ENCODE data around the gene CA10. TPM values are rescaled to one million over a fixed set of nuclear protein-coding genes. Genes with fewer than 3 reads are reported as not detected.

CA10 gene
- total RNA-seq, 1 donor from 2014 or later: 0.20 TPM

DNA sequence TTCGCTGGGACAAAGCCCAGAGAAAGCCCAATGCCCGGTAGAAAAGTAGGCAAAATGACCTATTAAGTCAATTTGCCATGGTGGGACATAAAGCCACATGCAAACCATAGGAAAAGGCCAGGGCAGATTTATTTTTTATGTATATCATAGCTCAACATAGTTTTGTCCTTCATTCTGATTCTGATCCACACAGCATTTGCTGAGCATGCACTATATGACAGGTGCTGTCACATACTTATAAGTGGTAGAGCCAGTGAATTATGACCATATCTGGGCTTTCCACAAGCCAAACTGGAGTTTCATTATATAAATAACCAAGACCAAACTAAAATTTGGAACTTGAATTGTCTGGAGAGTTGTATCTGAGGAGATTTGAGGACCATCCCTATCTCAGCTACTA is 74.3 kb downstream of the CA10 start:
- H3K9me3 Mint-ChIP-seq: peaks cover 6% of the 10 kb centered on the region
- H3K27me3 Mint-ChIP-seq (ENCODE audit: low read depth): peaks cover 26% of the 10 kb centered on the region
- no peaks in the 10 kb centered on the region for H3K4me1 Mint-ChIP-seq
- DNase-seq (ENCODE audit: low spot score in 2 of 2, unreplicated experiment in 2 of 2): no peak
- no peak overlapping the region for H3K4me3 Mint-ChIP-seq
- TF ChIP-seq, protein P1, sequence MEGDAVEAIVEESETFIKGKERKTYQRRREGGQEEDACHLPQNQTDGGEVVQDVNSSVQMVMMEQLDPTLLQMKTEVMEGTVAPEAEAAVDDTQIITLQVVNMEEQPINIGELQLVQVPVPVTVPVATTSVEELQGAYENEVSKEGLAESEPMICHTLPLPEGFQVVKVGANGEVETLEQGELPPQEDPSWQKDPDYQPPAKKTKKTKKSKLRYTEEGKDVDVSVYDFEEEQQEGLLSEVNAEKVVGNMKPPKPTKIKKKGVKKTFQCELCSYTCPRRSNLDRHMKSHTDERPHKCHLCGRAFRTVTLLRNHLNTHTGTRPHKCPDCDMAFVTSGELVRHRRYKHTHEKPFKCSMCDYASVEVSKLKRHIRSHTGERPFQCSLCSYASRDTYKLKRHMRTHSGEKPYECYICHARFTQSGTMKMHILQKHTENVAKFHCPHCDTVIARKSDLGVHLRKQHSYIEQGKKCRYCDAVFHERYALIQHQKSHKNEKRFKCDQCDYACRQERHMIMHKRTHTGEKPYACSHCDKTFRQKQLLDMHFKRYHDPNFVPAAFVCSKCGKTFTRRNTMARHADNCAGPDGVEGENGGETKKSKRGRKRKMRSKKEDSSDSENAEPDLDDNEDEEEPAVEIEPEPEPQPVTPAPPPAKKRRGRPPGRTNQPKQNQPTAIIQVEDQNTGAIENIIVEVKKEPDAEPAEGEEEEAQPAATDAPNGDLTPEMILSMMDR (IDR thresholded peaks at IDR 0.05; ENCODE audit: unreplicated experiment): no peak
- no peak overlapping the region for H3K27ac Mint-ChIP-seq
- no peaks in the 10 kb centered on the region for H3K36me3 Mint-ChIP-seq

DNA sequence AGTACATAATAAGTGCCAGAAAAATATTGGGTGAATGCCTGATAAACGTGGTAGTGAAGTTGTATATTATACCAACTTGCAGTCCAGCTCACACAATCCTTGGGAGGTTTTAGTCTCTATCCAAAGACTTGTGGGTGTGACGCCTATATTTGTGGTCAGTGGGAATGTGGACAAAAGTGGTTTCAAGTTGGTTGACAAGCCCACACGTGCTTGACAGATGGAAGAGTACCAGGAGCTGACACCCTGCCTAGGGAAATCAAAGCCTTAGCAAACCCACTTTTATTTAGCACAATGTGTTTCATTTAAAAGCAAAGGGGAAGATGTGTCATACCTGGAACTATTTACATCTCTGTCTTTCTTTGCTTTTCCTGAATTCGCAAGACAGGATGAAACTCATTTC is 79.0 kb downstream of the CA10 start:
- no peak for DNase-seq (ENCODE audit: low spot score in 2 of 2, unreplicated experiment in 2 of 2)
- Mint-ChIP-seq H3K4me3 (no peak overlapping the region), H3K36me3 (no peaks in the 10 kb centered on the region), H3K27me3 (ENCODE audit: low read depth) (peaks cover 31% of the 10 kb centered on the region), H3K9me3 (peaks cover 6% of the 10 kb centered on the region), H3K4me1 (no peaks in the 10 kb centered on the region), H3K27ac (no peak overlapping the region)
- TF ChIP-seq, protein P1 (IDR thresholded peaks at IDR 0.05; ENCODE audit: unreplicated experiment): no peak

DNA sequence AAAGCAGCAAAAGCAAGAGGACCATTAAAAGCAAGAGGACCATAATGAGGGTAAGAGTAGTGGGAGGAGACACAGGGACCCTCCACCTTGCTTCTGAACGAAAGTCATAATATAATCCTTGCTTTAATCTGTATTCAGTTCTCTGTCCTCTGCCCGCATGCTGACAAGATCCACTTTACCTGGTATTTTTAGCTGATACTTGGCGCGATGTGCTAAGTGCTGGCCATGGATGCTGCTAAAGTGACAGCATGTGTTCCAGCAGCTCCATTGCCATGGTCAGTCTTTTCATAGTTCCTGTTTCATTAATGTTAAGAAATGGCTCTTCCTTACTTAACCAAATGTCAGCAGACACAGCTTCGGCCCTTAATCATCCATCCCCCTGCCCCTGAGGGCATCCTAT is 86.8 kb downstream of the CA10 start:
- TF ChIP-seq, protein P1 (IDR thresholded peaks at IDR 0.05; ENCODE audit: unreplicated experiment): no peak
- Mint-ChIP-seq H3K9me3 (peaks cover 10% of the 10 kb centered on the region), H3K27me3 (ENCODE audit: low read depth) (peaks cover 47% of the 10 kb centered on the region), H3K4me1 (no peaks in the 10 kb centered on the region), H3K4me3 (no peak overlapping the region), H3K36me3 (no peaks in the 10 kb centered on the region), H3K27ac (no peak overlapping the region)
- no peak for DNase-seq (ENCODE audit: low spot score in 2 of 2, unreplicated experiment in 2 of 2)

DNA sequence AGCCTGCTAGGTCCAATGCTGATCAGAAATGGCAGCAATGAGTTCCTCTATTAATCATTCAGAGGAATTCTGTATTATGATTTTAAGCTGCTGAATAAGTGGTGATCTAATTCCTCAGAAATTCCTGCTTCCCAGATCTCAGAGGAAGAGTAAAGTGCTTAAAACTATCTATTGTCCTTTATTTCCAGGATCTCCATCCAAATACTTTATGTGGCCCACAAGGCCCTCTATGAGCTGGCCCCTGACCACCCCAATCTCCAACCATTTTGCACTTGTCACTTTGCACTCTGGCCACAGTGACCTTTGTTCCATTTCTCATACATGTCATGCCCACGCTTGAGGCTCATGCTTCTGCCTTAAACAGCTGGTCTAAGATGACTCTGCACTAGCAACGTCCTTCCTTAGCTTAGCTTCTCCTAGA is 93.7 kb downstream of the CA10 start:
- Mint-ChIP-seq H3K36me3 (no peaks in the 10 kb centered on the region), H3K4me3 (no peak overlapping the region), H3K9me3 (peaks cover 38% of the 10 kb centered on the region), H3K27me3 (ENCODE audit: low read depth) (peaks cover 3% of the 10 kb centered on the region), H3K4me1 (no peaks in the 10 kb centered on the region), H3K27ac (no peak overlapping the region)
- no peak for DNase-seq (ENCODE audit: low spot score in 2 of 2, unreplicated experiment in 2 of 2)
- TF ChIP-seq, protein P1 (IDR thresholded peaks at IDR 0.05; ENCODE audit: unreplicated experiment): no peak

DNA sequence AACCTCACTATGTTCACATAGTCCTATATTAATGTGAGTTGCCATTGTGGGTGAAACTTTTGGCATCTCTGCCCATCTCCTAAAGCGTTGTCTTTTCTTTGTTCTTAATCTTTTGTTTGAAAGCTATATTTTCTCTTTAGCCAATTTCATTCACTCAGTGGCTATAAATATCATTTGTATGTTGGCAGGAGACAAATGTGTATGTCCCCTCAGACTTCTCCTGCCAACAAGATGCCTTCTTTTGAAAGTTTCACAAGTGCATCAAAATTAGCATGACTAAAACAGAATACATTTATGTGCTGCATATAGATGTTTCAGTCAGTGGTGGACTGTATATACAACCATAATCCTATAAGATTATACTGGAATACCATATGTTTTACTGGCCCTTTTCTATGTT is 109.0 kb downstream of the CA10 start:
- H3K27me3 Mint-ChIP-seq (ENCODE audit: low read depth): no peaks in the 10 kb centered on the region
- DNase-seq (ENCODE audit: low spot score in 2 of 2, unreplicated experiment in 2 of 2): no peak
- H3K4me3 Mint-ChIP-seq: no peak overlapping the region
- TF ChIP-seq, protein P1 (IDR thresholded peaks at IDR 0.05; ENCODE audit: unreplicated experiment): no peak
- no peak overlapping the region for H3K27ac Mint-ChIP-seq
- H3K9me3 Mint-ChIP-seq: peaks cover 16% of the 10 kb centered on the region
- no peaks in the 10 kb centered on the region for H3K36me3 Mint-ChIP-seq
- no peaks in the 10 kb centered on the region for H3K4me1 Mint-ChIP-seq

DNA sequence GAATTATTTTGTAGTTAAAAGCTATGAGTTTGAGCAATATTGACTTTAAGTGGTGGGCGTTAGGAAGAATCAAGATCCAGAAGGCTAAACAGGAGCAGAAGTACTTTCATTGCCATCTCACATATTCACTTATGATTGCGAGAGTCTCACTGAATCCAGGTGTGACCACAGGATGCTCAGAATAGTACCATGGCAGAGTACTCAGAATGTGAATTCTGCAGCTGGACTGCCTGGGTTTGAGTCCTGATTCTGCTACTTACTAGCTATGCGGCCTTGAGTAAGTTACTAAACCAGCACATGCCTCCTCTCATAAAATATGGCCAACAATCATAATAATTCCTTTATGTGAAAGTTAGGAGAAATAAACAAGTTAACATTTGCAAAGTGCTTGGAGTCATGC is 109.5 kb downstream of the CA10 start:
- Mint-ChIP-seq H3K27me3 (ENCODE audit: low read depth) (no peaks in the 10 kb centered on the region), H3K27ac (no peak overlapping the region), H3K4me1 (no peaks in the 10 kb centered on the region), H3K9me3 (peaks cover 14% of the 10 kb centered on the region), H3K36me3 (no peaks in the 10 kb centered on the region), H3K4me3 (no peak overlapping the region)
- TF ChIP-seq, protein P1 (IDR thresholded peaks at IDR 0.05; ENCODE audit: unreplicated experiment): no peak
- no peak for DNase-seq (ENCODE audit: low spot score in 2 of 2, unreplicated experiment in 2 of 2)

All from mesothelial cell of epicardium (in vitro differentiated cells).